Hepatocyte (in vitro differentiated cells): Measurements from ENCODE around the gene ANGPTL4.

Experiments
- EZH2 ChIP-seq: fragments of 200-600 bp; sonication (generic); IDR thresholded peaks from 2 replicates; pipeline ENCODE4 v1.6.1; 2016; ENCODE audit warnings: antibody characterized with exemption, mild to moderate bottlenecking, borderline replicate concordance
- EZH2phosphoT487 ChIP-seq: fragments of 200-600 bp; sonication (generic); IDR thresholded peaks from one replicate; pipeline ENCODE4 v1.6.1; 2018; ENCODE audit warnings: antibody characterized with exemption, mild to moderate bottlenecking, low read depth, moderate library complexity; ENCODE audit not compliant: unreplicated experiment, severe bottlenecking
- TF ChIP-seq, protein P1 (sequence below): fragments of 200-600 bp; sonication (generic); IDR thresholded peaks from 2 replicates; pipeline ENCODE4 v1.5.1; 2016; ENCODE audit warnings: antibody characterized with exemption, mild to moderate bottlenecking; ENCODE audit not compliant: poor library complexity

DNA sequence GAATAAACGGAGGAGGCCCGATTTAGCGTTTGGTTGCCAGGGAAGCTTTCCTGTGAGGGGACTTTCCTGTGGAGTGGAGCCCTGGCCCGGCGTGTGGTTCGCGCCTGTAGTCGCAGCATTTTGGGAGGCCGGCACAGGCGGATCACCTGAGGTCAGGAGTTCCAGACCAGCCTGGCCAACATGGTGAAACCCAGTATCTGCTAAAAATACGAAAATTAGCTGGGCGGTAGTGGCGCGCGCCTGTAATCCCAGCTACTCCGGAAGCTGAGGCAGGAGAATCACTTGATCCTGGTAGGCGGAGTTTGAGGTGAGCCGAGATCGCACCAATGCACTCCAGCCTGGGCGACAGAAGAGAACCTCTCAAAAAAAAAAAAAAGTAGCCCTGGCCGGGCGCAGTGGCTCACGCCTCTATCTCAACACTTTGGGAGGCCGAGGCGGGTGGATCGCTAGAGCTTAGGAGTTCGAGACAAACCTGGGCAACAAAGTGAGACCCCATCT, 27.8 kb upstream of the ANGPTL4 start:
- TF ChIP-seq, protein P1, sequence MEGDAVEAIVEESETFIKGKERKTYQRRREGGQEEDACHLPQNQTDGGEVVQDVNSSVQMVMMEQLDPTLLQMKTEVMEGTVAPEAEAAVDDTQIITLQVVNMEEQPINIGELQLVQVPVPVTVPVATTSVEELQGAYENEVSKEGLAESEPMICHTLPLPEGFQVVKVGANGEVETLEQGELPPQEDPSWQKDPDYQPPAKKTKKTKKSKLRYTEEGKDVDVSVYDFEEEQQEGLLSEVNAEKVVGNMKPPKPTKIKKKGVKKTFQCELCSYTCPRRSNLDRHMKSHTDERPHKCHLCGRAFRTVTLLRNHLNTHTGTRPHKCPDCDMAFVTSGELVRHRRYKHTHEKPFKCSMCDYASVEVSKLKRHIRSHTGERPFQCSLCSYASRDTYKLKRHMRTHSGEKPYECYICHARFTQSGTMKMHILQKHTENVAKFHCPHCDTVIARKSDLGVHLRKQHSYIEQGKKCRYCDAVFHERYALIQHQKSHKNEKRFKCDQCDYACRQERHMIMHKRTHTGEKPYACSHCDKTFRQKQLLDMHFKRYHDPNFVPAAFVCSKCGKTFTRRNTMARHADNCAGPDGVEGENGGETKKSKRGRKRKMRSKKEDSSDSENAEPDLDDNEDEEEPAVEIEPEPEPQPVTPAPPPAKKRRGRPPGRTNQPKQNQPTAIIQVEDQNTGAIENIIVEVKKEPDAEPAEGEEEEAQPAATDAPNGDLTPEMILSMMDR = no peak
- TF ChIP-seq EZH2phosphoT487 = no peak
- TF ChIP-seq EZH2 = no peak
